ENCODE results near the gene PLEKHJ1.

PLEKHJ1 gene

DNA sequence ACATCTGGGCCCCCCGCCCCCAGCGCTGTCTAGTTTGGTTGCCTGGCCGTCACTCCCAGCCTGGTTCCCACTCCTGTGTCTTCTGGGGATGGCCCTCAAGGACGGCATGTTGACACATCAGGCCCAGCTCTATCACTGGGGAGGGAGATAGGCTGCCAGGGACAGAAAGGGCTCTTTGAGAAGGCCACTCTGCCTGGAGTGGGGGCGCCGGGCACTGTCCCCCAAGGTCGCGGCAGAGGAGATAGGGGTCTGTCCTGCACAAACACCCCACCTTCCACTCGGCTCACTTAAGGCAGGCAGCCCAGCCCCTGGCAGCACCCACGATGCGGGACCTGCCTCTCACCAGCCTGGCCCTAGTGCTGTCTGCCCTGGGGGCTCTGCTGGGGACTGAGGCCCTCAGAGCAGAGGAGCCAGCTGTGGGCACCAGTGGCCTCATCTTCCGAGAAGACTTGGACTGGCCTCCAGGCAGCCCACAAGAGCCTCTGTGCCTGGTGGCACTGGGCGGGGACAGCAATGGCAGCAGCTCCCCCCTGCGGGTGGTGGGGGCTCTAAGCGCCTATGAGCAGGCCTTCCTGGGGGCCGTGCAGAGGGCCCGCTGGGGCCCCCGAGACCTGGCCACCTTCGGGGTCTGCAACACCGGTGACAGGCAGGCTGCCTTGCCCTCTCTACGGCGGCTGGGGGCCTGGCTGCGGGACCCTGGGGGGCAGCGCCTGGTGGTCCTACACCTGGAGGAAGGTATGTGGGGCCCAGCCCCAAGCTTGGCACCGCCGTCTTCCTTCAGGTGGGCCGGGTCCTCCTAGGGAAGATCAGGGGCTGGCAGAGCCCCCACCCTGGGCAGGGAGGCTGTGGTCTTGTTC is 13.1 kb upstream of the PLEKHJ1 start, which contains the start of gene AMH:
AMH (plus strand) TSS at position 314 of the 857 bp plus-strand sequence; CDS start at position 324, 10 bp downstream.
- no peak for DNase-seq

DNA sequence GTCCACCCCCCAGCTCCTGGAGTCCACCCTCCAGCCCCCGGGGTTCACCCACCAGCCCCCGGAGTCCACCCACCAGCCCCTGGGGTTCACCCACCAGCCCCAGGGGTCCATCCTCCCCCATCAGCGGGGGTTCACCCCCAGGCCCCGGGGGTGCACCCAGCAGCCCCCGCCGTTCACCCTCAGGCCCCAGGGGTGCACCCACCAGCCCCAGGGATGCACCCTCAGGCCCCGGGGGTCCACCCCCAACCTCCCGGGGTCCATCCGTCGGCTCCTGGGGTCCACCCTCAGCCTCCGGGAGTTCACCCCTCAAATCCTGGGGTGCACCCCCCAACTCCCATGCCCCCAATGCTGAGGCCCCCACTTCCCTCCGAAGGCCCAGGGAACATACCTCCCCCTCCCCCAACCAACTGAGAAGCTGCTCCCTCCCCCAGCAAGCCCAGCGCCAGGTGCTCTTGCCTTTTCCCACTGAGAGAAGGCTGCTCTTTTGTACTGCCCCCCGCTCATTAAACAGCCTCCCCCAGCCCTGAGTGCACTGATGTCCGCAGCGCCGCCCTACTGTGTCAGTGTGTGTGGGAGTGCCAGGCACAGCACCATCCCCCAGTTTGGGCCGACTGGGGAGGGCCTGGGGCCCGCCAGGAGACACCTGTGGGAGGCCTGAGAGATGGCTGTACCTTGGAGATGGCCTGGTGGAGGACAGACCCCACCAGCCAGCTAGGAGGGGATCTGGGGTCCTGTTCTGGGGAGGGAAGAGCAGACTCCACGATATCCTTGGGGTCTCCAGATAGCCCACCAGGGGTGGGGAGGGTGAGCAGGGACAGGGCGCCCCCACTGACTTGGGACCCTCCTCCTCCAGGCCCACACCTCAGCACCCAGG is 12.2 kb upstream of the PLEKHJ1 start:
- DNase-seq, result no peak

DNA sequence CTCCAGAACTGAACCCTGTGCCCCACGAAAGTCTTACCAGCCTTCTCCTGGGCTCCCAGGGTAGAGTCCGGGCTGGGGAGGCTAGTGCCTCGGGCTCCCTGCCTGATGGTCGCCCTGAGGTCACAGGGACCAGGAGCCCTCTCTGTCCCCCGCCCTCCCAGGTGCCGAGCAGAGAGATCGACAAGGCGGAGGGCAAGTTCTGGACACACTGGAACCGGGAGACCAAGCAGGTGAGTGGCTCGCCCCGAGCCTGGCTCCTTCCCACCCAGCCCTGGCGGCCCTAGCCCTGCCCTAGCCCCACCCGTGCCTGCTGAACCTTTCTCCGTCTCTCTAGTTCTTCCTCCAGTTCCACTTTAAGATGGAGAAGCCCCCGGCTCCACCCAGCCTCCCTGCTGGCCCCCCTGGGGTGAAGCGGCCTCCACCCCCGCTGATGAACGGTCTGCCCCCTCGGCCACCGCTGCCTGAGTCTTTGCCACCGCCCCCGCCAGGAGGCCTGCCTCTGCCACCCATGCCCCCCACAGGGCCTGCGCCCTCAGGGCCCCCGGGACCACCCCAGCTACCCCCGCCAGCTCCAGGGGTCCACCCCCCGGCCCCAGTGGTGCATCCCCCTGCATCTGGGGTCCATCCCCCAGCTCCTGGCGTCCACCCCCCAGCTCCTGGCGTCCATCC is 11.4 kb upstream of the PLEKHJ1 start:
- no peak for DNase-seq

DNA sequence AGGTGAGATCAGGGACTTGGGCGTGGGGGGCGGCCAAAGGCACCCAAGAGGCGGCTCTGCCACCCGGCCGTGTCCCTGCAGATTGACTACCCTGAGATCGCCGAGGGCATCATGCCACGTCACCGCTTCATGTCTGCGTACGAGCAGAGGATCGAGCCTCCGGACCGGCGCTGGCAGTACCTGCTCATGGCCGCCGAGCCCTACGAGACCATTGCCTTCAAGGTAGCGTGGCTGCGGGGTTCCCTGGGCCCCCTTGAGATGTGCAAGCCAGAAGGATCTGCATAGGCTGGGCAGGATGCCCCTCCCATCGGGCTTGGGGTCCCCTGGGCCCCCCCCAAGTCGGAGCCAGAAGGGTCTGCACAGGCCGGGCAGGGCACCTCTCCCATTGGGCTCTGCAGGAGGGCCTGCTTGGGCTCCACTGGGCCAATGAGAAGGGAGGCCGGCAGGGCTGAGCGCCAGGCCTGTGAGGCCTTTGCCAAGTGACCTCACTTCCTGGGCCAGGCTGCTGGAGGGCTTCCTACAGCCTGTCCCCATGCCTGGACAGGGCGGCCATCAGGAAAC is 10.8 kb upstream of the PLEKHJ1 start:
- DNase-seq, result no peak

DNA sequence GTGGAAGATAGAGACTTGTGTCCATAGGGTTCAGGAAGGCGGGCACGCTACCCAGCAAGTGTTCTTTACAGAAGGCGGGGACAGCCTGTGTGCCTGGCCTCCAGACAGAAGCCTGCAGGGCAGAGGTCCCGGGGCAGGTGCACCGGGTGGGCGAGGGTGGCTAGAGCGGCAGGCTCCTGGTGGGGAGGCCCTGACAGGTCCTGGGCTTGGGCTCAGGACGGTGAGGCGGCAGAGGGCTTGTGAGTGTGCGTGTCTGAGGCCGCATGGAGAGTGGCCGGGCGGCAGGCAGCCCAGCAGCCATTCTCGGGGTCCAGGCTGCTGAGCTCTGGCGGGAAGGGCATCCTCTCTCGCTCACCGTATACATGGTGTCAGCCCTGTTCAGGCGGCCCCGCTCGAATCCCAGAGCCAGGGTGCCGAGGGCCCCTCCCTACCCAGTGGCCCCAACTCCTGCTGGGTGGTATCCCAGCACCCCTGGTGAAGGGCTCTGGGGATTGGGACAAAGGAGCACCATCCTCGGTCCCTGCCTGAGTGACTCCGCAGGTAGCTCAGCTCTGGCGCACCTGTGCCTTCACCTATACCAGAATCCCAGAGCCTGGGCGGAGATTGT is 10.0 kb upstream of the PLEKHJ1 start:
- no peak for DNase-seq

DNA sequence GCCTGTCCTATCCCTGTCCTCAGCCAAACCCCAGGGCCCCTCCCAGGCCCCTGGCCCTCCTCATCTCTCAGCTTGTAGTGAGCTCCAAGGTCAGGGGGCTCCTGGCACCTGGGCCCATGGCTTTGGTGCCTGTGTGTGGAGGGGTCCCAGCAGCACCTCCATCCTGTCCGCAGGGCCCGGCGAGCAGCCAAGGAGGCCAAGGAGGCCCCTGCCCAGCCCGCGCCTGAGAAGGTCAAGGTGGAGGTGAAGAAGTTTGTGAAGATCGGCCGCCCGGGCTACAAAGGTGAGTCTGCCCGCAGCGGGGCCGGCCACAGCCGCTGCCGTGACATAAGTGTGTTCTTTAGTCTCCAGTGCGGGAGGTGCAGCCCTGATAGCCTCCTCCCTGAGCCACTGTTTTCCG is 9.1 kb upstream of the PLEKHJ1 start:
- no peak for DNase-seq

DNA sequence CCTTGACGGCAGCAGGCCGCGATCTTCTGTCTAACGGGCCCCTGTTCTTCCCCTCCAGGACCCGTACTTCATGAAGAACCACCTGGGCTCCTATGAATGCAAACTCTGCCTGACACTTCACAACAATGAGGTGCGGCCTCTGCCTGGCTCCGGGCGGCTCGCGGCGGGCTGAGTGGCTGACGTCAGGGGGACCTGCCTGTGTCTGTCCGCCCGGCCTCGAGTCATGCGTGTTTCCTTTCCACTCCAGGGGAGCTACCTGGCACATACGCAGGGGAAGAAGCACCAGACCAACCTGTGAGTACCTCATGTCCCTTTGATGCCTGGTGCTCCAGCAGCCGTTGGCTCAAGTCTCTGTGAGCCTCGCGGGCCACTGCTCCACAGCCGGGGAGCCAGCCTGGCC is 8.4 kb upstream of the PLEKHJ1 start:
- DNase-seq, result no peak

DNA sequence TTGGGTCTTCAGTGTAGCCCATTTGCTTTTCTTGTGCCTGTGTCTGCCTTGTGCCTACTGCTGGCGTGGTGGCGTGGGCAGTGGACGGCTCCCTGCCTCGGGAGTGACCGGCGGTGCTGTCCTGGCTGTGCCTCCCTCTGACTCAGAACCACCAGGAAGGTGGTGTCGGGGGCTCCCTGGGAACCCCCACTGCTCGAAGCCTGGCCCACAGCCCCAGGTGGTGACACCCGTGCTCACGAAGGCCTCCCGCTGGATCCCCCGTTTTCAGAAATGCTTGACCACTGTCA is 7.9 kb upstream of the PLEKHJ1 start:
- no peak for DNase-seq

DNA sequence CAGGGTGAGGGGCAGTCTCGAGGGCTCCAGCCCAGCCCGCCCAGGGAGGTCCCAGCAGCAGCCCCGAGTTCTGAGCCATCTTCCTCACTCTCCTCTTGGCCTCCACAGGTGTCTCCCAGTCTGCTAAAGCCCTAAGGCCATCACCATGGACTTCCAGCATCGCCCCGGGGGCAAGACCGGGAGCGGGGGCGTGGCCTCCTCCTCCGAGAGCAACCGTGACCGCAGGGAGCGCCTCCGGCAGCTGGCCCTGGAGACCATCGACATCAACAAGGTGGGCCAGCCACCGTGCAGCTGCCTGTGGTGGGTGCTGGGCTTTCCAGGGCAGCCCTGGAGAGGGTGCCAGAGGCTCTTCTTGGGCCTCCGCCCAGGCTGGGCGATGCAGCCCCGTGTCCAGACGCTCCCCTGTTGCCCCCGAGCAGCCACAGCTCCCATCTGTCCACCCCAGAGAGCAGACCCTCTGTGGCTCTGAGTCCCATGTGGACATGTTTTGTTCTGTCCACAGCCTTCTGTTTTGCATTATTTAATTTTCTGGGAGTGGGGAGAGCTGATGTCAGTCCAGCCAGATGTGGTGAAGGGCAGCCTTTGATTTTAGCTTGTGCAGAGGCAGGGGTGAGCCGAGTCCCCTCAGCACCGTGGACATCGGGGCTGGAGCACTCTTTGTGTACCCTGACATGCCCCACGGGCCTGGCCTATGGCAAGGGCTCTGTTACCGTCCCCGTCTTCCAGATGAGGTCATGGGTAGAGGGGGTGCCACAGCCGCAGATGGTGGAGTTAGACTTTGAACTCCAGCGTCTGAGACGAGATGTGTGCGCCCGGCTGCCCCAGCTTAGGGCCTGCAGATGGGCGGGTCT is 7.4 kb upstream of the PLEKHJ1 start:
- no peak for DNase-seq

DNA sequence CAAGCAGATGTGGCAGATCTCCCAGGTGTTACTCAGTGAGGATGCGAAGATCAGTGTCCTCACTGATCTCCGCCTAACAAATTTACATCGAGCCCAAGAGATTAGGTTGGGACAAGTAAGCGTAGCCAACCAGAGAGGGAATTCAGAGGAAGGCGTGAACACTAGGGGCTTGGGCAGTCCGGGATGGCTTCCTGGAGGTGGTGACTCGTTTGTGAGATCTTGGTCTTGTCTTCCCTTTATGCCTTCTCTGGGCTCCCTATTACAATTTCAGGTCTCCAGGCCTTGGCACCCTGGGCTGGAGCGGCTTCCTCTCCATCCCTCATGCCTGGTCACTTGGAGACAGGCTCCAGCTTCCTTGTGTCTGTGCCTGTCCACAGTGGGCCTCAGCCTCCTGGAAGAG is 6.7 kb upstream of the PLEKHJ1 start:
- DNase-seq, result no peak

DNA sequence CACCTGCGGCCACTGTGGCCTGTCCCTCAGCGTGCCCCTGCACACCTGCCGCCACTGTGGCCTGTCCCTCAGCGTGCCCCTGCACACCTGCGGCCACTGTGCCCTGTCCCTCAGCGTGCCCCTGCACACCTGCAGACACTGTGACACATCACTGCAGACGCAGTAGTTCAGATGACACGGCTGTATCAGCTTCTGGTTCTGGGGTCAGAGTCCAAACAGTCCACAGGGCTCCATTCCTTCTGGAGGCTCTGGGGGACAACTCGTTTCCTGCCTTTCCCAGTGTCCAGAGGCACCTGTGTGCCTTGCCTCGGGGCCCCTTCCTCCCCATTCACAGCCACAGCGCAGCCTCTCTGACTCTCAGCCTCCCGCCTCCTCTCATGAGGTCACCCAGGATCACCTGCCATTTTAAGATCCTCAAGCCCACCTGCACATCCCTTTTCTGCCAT is 6.0 kb upstream of the PLEKHJ1 start:
- no peak for DNase-seq

DNA sequence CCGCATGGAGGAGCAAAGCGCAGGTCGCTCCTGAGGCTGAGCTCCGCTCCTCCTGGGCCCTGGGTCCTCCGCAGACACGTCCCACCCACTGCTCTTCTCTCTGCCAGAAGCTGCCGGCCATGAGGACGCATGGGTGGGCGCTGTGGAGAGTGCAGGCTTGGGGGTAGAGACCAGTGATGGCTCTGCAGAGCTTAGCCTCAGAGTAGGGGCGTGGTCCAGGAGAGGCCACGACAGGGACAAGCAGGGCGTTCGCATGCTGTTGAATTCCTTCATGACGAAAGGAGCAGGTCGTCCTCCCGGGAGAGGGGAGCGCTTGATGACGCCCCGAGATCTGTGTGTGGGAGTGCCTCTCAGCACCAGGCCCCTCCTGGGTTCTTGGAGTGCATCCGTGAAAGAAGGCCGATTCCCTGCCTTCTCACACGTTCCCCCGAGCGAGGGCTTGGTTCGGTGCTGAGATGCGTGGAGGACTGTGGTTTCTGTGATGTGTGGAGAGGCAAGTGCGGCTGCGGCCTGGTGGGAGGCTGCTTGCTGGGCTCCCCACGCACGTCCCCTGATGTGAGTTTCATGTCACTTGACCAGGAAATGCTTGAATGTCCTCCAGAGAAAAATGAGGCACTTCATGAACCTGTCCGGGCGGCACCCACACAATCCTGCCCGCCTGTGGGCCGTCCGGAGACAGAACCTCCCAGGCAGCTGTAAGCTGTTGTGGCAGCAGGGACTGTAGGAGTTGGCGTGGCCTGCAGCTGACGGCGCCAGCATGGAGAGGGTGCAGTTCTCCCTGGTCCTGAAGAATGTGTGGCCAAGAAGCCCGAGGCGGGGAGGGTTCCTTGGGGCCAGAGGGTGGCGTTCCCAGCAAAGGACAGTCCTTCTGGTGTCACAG is 5.0 kb upstream of the PLEKHJ1 start:
- DNase-seq, result no peak

DNA sequence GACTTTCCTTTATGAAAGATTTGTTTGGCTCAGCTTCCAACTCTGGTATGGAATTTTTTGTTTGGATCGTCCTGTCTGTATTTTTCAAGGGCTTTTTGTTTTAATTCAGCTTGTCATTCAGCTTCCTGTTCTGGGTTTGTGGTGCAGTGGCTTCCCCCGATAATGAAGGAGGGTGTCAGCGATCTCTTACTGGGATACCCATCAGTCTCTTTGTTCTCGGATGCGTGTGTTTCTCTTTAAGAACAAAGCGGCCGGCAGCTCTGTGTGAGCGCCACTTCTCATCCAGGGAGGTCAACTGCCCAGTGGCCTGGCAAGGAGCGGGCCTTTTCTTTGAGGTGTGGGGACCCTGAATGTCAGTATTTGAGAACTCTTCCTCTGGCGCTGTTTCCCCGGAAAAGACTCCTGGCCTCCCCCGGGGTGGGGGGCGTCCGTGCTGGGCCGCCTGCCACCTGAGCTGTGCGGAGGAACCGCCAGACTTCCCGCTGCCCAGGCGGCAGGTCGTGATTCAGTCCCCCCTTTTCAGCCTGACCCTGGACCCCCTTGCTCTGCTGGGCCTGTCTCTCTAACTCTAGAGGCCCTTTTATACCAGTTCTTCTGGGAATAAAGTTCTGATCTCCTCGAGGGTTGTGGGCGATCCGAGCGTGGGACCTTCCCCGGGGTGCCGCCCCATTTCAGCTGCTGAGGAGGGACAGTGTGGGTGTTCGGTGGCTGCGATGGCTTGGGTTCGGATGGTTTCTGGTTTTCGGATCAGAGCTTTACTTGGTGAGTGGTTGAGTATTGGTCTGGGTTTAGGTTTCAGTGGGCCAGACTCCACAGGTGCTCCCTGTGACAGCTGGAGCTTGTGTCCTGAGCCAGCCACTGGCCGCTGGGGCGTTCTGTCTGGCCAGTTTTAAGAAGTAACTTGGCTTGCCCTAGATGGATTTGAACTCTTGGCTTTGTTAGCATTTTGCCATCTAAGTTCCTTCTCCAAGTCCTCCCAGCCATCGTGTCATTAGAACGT is 3.9 kb upstream of the PLEKHJ1 start:
- no peak for DNase-seq

DNA sequence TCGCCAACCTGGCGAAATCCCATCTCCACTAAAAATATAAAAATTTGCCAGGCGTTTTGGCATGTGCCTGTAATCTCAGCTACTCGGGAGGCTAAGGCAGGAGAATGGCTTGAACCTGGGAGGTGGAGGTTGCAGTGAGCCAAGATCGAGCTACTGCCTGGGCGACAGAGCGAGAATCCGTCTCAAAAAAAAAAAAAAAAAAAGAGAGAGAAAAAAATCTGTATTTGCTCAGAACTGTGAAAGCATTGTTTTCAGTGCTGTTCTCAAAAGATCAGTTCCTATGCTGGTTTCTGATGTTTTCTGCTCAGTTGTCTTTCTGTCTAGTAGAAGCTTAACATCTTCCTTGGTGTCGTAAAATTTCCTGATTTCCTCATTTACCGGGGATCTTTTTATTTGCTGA is 3.0 kb upstream of the PLEKHJ1 start:
- no peak for DNase-seq

DNA sequence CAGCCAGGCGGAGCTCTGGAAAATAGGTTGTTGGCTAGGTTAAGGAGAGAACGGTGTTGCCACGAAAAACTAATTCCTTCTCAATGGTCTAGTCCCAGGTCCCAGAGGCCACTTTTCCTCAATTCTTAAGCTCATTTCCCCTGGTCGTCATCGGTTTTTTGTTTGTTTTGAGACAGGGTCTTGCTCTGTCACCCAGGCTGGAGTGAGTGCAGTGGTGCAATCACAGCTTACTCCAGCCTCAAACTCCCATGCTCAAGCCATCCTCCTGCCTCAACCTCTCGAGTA is 1.7 kb upstream of the PLEKHJ1 start:
- no peak for DNase-seq

DNA sequence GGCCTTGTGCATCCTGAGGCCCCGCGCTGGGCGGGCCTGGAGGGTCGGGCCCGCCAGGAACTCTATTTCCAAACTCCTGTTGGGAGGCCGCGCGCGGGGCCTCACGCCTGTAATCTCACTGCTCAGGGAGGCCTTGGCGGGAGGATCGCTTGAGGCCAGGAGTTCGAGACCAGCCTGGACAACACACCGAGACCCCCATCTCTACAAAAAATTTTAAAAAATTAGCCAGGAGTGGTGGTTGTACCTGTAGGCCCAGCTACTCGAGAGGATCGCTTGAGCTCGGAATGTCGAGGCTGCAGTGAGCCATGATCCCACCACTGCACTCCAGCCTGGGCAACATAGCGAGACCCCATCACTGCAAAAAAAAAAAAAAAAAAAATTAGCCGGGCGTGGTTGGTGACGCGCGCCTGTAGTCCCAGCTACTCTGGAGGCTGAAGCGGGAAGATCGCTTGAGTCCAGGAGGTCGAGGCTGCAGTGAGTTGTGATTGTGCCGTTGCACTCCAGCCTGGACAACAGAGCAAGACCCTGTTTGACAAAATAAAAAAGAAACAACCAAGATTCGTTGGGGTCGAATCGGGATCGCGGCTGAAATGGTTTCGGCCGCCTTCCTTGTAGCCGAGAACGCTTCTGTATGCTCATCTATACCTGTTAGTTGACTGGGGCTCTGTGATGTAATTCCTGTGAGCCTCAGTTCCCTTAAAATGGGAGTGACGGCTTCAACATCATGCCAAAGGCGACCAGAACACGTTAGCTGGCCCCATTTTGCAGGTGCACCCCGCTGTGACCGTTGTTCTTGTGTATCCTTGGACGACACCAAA is 1.1 kb upstream of the PLEKHJ1 start:
- DNase-seq, result no peak

DNA sequence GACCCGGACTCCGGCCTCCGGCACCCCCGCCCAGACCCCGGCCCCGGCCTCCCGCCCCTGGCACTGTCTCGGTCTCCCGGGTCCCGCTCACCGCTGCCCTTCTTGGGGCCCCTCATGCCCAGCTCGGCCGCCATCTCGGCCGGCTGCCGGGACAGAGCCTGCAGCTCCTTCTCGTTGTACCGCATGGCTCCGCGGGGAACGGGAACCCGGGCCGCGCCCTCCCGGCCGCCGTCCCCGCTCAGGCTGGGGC is 140 bp downstream of the PLEKHJ1 start:
- DNase-seq, result no peak

DNA sequence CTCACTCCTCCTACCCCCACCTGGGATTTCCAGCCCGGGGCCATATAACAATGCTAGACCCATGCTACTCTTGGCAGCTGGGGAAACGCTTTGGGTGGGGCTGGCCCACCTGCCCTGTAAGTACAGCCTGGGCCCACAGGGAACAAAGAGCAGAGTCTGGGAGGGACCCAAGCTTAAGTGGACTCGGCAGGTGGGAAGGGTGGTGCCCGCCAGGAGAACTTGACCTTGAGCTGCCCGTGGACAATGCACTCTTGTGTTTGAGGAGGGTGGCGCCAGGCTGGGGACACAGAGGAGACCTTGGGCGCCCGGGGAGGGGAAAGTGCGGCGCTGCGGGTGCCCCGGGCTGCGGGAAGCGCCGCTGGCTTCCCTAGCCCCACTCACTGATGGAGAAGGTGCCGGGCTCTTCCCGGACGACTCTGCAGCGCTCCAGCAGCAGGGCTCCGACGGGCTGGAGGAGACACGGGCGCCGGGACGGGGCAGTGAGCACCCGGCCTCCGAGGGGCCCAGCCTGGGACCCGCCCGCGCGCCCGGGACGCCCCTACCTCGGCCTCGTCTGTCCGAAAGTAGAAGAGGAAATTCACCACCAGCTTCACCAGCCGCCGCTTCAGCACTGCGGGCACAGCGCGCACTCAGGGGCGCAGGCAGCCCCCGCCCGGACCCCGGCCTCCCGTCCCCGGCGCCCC is 607 bp downstream of the PLEKHJ1 start:
- no peak for DNase-seq

DNA sequence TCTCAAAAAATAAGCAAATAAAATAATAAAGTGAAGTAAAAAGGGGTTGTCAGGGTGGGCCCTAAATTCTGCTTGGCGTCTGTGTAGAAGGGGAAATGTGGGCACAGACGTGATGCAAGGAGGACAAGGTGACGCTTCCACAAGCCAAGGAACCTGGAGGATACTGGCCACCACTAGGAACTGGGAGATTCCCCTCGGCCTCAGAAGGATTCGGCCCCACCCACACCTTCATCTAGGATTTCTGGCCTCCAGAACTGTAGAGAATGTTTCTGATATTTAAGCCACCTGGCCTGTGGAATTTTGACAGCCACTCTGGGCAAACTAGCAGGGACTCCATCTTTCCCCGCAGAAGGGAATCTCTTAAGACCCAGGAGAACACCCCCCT is 1.1 kb downstream of the PLEKHJ1 start:
- DNase-seq, result no peak
